Liver (tissue), 3 donors: ENCODE data around the gene TMEM273.

Experiments used
- ATF3 ChIP-seq: IDR thresholded peaks from 2 replicates; pipeline ENCODE4 v1.6.1; 2016; ENCODE audit warnings: antibody characterized with exemption
- EGR1 ChIP-seq, 2 donors: IDR thresholded peaks; 2 replicates each; pipeline ENCODE4 v1.6.1; 2016 to 2018; ENCODE audit warnings: antibody characterized with exemption in 2 of 2, low read depth in 2 of 2
- GABPA ChIP-seq, 2 donors: IDR thresholded peaks in 1 of 2; conservative IDR thresholded peaks in 1 of 2; 2 replicates each; pipeline ENCODE4 v1.6.1; 2016; ENCODE audit warnings: antibody characterized with exemption in 2 of 2, mild to moderate bottlenecking in 1 of 2, moderate library complexity in 1 of 2
- NR2F2 ChIP-seq: IDR thresholded peaks from 2 replicates; pipeline ENCODE4 v1.6.1; 2016; ENCODE audit warnings: antibody characterized with exemption
- RAD21 ChIP-seq, 2 donors: IDR thresholded peaks; 2 replicates each; pipeline ENCODE4 v1.6.1; 2016; ENCODE audit warnings: antibody characterized with exemption in 2 of 2, mild to moderate bottlenecking in 2 of 2
- REST ChIP-seq: IDR thresholded peaks from 2 replicates; pipeline ENCODE4 v1.6.1; 2016; ENCODE audit warnings: antibody characterized with exemption, mild to moderate bottlenecking
- SP1 ChIP-seq: IDR thresholded peaks from 2 replicates; pipeline ENCODE4 v1.6.1; 2018; ENCODE audit warnings: antibody characterized with exemption, mild to moderate bottlenecking
- TAF1 ChIP-seq: conservative IDR thresholded peaks from 2 replicates; pipeline ENCODE4 v1.6.1; 2016; ENCODE audit warnings: antibody characterized with exemption, mild to moderate bottlenecking
- ZBTB33 ChIP-seq: IDR thresholded peaks from 2 replicates; pipeline ENCODE4 v1.6.1; 2016; ENCODE audit warnings: antibody characterized with exemption
- TF ChIP-seq, protein P1 (sequence below): fragments of 150-350 bp; IDR thresholded peaks from 2 replicates; pipeline ENCODE4 v1.5.1; 2017; ENCODE audit warnings: improper control_type of control experiment, low read depth, low read length; ENCODE audit not compliant: missing input control
- donor health status: healthy.
- donor health status: healthy.

DNA sequence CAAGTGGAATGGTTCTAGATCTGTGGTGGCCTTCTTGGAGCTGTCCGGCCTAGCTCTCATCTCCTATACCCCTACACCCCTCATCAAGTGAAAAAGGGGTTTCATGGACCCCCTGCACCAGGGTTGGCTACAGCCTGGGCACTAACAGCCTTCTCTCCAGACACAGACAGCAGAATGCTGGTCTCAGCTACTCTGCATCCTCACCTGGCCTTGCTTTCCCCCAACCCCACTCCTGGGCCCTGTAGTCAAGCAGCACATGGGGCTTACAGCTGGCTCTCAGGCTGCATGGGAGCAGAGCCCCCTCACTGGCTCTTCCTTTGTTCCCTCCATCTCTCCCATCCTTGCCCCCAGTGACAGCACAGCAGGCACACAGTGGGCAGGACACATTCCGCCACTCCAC, 20.8 kb upstream of the TMEM273 start:
- no peak for TF ChIP-seq RAD21 (IDR thresholded peaks at IDR 0.05)
- TF ChIP-seq, protein P1, sequence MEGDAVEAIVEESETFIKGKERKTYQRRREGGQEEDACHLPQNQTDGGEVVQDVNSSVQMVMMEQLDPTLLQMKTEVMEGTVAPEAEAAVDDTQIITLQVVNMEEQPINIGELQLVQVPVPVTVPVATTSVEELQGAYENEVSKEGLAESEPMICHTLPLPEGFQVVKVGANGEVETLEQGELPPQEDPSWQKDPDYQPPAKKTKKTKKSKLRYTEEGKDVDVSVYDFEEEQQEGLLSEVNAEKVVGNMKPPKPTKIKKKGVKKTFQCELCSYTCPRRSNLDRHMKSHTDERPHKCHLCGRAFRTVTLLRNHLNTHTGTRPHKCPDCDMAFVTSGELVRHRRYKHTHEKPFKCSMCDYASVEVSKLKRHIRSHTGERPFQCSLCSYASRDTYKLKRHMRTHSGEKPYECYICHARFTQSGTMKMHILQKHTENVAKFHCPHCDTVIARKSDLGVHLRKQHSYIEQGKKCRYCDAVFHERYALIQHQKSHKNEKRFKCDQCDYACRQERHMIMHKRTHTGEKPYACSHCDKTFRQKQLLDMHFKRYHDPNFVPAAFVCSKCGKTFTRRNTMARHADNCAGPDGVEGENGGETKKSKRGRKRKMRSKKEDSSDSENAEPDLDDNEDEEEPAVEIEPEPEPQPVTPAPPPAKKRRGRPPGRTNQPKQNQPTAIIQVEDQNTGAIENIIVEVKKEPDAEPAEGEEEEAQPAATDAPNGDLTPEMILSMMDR, result no peak
- no peak for TF ChIP-seq ZBTB33
- no peak for TF ChIP-seq REST
- TF ChIP-seq EGR1 (IDR thresholded peaks at IDR 0.05; ENCODE audit: low read depth in 2 of 2), result no peak
- no peak for TF ChIP-seq NR2F2
- TF ChIP-seq TAF1, result no peak
- TF ChIP-seq GABPA (IDR thresholded peaks at IDR 0.05 in 1 of 2, conservative IDR thresholded peaks at IDR 0.05 in 1 of 2), result no peak
- TF ChIP-seq ATF3, result no peak
- no peak for TF ChIP-seq SP1
